Measurements from ENCODE around the gene THADA. TPM values are rescaled to one million over a fixed set of nuclear protein-coding genes. Genes with fewer than 3 reads are reported as not detected.
A peak's percentile ranks its signal among the peaks of the same experiment; 100 is the strongest.

The THADA gene
- total RNA-seq, 1 experiment from 2014 or later, result 20.1 TPM

DNA sequence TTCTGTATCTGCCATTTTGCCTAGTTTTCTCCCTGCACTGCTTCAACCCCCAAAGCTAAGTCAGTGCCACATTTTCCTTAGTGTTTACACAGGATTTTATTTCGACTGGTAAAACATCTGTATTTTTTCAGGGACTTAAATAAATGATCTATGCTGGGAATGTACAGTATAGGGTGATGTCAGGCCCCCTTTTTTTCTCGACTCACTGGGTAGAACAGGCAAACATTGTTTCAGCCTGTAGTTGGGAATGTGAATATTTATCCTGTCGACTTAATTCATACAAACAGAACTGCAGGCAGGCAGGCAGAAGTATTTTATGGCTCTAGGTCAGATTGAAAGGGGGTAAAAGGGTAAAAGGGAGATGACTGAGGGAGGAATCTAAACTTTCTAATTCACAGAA, 245.9 kb downstream of the THADA start:
- H4K91ac ChIP-seq (ENCODE audit: insufficient read length, low read depth, low read length), result no peak overlapping the region
- no peaks in the 10 kb centered on the region for H4K20me1 ChIP-seq (ENCODE audit: control insufficient read depth, insufficient read depth, insufficient read length)
- no peak overlapping the region for H4K5ac ChIP-seq (ENCODE audit: insufficient read length, low read depth, low read length)
- H3K27ac ChIP-seq (ENCODE audit: insufficient read length, low read depth, low read length), result no peak overlapping the region
- no peak overlapping the region for H3K23ac ChIP-seq (ENCODE audit: insufficient read length, low read depth, low read length)
- no peak overlapping the region for H3K56ac ChIP-seq (ENCODE audit: insufficient read length, low read depth, low read length)
- no peak overlapping the region for H4K8ac ChIP-seq (replicated peaks; ENCODE audit: insufficient read length, low read depth, low read length)
- no peak overlapping the region for H3K14ac ChIP-seq (ENCODE audit: insufficient read depth, low read length)
- H3K27me3 ChIP-seq (ENCODE audit: insufficient read depth, low read length), result no peaks in the 10 kb centered on the region
- no peak overlapping the region for H2BK15ac ChIP-seq (ENCODE audit: low read depth, low read length)
- Mint-ChIP-seq H3K4me3 (no peak overlapping the region), H3K36me3 (ENCODE audit: insufficient read depth in 1 of 3, low read depth in 3 of 3) (no peaks in the 10 kb centered on the region; a peak in 2 of 7 replicates), H3K27ac (peak overlapping the region in 2 of 3 experiments; percentile 13; a peak in 4 of 7 replicates), H3K4me1 (peaks cover 34 to 39% of the 10 kb centered on the region in 2 experiments), H3K9me3 (no peaks in the 10 kb centered on the region; a peak in 1 of 5 replicates), H3K27me3 (ENCODE audit: low read depth) (no peaks in the 10 kb centered on the region)
- no peaks in the 10 kb centered on the region for H3K9me3 ChIP-seq (ENCODE audit: control insufficient read depth, low read depth, low read length)
- no peak overlapping the region for H2AK5ac ChIP-seq (ENCODE audit: insufficient read length, low read length)
- H3K4ac ChIP-seq (ENCODE audit: low read depth, low read length), result no peak overlapping the region
- H3T11ph ChIP-seq (ENCODE audit: low read length), result no peak overlapping the region
- no peak overlapping the region for H2BK5ac ChIP-seq (ENCODE audit: insufficient read length, low read length)
- no peak overlapping the region for H3K9ac ChIP-seq (ENCODE audit: extremely low read depth, insufficient read length, low read length)
- no CpG with 5 or more reads among the region's 3 CpGs for WGBS (ENCODE audit: extremely low coverage, insufficient read length, low lambda C conversion rate)
- H3K4me2 ChIP-seq (ENCODE audit: insufficient read depth, insufficient read length, low read length), result no peak overlapping the region
- H2BK12ac ChIP-seq (ENCODE audit: insufficient read length, low read depth, low read length), result no peak overlapping the region
- DNase-seq, result no peak
- H2BK20ac ChIP-seq (ENCODE audit: low read depth, low read length, poor library complexity, severe bottlenecking), result no peak overlapping the region
- H3K79me1 ChIP-seq (ENCODE audit: insufficient read depth, low read depth, low read length, poor library complexity, severe bottlenecking), result no peaks in the 10 kb centered on the region
- H3K18ac ChIP-seq (ENCODE audit: insufficient read length, low read depth, low read length), result no peak overlapping the region
- peaks cover 13% of the 10 kb centered on the region; the same call in 1 of the 2 replicates for H3K4me1 ChIP-seq (ENCODE audit: insufficient read depth, low read length)
- no peaks in the 10 kb centered on the region for H3K23me2 ChIP-seq (ENCODE audit: insufficient read length, low read depth, low read length, poor library complexity, severe bottlenecking)
- no peak overlapping the region for H2AFZ ChIP-seq (ENCODE audit: low read length)
- H2BK120ac ChIP-seq (ENCODE audit: low read depth, low read length, poor library complexity, severe bottlenecking), result no peak overlapping the region
- TF ChIP-seq CTCF (conservative IDR thresholded peaks at IDR 0.05), result no peak
- H3K79me2 ChIP-seq (ENCODE audit: insufficient read depth, low read length), result no peaks in the 10 kb centered on the region

All from H9 (cell line).